GM23338 (cell line): Measurements from ENCODE around the gene OSCAR.

Experiments
- EZH2 ChIP-seq: fragments of 200-600 bp; sonication (generic); IDR thresholded peaks from one replicate; pipeline ENCODE4 v1.8.0; 2017; ENCODE audit warnings: antibody characterized with exemption, mild to moderate bottlenecking, low read depth; ENCODE audit not compliant: unreplicated experiment
- EZH2phosphoT487 ChIP-seq: fragments of 200-600 bp; sonication (generic); IDR thresholded peaks from one replicate; pipeline ENCODE4 v1.8.1; 2018; ENCODE audit warnings: antibody characterized with exemption; ENCODE audit not compliant: unreplicated experiment
- JUNB ChIP-seq: IDR thresholded peaks from one replicate; pipeline ENCODE4 v1.6.1; 2016; ENCODE audit warnings: antibody characterized with exemption; ENCODE audit not compliant: unreplicated experiment
- POLR2AphosphoS5 ChIP-seq: IDR thresholded peaks from 2 replicates; pipeline ENCODE4 v1.6.1; 2016; ENCODE audit warnings: antibody characterized with exemption, low read depth
- ZNF331 ChIP-seq: fragments of 250-450 bp; sonication (Bioruptor Pico); IDR thresholded peaks from 2 replicates; pipeline ENCODE4 v1.5.0; 2020; ENCODE audit warnings: low read depth, mild to moderate bottlenecking, moderate library complexity
- TF ChIP-seq, protein P1 (sequence below), 2 experiments: fragments of 200-600 bp in 1 of 2; sonication (generic) in 1 of 2; conservative IDR thresholded peaks; 2 replicates each; pipeline versions ENCODE4 v1.5.1 to v1.6.1; 2016 to 2017; ENCODE audit warnings: antibody characterized with exemption in 2 of 2, low read depth in 2 of 2, mild to moderate bottlenecking in 2 of 2, moderate library complexity in 1 of 2
- TF ChIP-seq, protein P2 (sequence below): IDR thresholded peaks from one replicate; pipeline ENCODE4 v1.6.1; 2018; ENCODE audit warnings: antibody characterized with exemption; ENCODE audit not compliant: unreplicated experiment
- TF ChIP-seq, protein P3 (sequence below): IDR thresholded peaks from 2 replicates; pipeline ENCODE4 v1.6.1; 2016; ENCODE audit warnings: antibody characterized with exemption

DNA sequence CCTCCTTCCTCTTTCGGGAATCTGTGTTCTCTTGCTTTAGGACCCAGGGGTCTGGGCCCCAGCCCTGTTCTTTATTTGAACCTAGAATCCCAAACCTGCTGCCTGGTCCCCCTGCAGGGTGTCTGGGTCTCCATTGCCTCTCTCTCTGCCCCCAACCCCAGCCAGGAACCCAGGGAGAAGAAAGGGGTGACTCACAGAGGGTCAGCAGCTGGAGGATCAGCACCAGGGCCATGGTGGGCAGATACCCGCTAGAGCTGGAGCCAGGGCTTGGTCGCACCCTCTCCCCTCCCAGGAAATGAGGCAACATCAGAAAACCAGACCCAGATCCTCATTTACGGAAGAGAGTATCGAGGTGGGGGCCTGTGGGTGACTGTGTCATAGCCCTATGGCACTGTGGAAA lies at the start of gene OSCAR:
- TF ChIP-seq, protein P1, sequence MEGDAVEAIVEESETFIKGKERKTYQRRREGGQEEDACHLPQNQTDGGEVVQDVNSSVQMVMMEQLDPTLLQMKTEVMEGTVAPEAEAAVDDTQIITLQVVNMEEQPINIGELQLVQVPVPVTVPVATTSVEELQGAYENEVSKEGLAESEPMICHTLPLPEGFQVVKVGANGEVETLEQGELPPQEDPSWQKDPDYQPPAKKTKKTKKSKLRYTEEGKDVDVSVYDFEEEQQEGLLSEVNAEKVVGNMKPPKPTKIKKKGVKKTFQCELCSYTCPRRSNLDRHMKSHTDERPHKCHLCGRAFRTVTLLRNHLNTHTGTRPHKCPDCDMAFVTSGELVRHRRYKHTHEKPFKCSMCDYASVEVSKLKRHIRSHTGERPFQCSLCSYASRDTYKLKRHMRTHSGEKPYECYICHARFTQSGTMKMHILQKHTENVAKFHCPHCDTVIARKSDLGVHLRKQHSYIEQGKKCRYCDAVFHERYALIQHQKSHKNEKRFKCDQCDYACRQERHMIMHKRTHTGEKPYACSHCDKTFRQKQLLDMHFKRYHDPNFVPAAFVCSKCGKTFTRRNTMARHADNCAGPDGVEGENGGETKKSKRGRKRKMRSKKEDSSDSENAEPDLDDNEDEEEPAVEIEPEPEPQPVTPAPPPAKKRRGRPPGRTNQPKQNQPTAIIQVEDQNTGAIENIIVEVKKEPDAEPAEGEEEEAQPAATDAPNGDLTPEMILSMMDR (conservative IDR thresholded peaks at IDR 0.05; ENCODE audit: low read depth in 2 of 2): no peak
- TF ChIP-seq ZNF331 (CRISPR knock-in tag) (no peak), EZH2phosphoT487 (no peak), EZH2 (no peak), JUNB (no peak), POLR2AphosphoS5 (no peak)
- TF ChIP-seq, protein P2, sequence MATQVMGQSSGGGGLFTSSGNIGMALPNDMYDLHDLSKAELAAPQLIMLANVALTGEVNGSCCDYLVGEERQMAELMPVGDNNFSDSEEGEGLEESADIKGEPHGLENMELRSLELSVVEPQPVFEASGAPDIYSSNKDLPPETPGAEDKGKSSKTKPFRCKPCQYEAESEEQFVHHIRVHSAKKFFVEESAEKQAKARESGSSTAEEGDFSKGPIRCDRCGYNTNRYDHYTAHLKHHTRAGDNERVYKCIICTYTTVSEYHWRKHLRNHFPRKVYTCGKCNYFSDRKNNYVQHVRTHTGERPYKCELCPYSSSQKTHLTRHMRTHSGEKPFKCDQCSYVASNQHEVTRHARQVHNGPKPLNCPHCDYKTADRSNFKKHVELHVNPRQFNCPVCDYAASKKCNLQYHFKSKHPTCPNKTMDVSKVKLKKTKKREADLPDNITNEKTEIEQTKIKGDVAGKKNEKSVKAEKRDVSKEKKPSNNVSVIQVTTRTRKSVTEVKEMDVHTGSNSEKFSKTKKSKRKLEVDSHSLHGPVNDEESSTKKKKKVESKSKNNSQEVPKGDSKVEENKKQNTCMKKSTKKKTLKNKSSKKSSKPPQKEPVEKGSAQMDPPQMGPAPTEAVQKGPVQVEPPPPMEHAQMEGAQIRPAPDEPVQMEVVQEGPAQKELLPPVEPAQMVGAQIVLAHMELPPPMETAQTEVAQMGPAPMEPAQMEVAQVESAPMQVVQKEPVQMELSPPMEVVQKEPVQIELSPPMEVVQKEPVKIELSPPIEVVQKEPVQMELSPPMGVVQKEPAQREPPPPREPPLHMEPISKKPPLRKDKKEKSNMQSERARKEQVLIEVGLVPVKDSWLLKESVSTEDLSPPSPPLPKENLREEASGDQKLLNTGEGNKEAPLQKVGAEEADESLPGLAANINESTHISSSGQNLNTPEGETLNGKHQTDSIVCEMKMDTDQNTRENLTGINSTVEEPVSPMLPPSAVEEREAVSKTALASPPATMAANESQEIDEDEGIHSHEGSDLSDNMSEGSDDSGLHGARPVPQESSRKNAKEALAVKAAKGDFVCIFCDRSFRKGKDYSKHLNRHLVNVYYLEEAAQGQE: no peak
- TF ChIP-seq, protein P3, sequence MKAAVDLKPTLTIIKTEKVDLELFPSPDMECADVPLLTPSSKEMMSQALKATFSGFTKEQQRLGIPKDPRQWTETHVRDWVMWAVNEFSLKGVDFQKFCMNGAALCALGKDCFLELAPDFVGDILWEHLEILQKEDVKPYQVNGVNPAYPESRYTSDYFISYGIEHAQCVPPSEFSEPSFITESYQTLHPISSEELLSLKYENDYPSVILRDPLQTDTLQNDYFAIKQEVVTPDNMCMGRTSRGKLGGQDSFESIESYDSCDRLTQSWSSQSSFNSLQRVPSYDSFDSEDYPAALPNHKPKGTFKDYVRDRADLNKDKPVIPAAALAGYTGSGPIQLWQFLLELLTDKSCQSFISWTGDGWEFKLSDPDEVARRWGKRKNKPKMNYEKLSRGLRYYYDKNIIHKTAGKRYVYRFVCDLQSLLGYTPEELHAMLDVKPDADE: no peak
